GM19455 (cell line): Measurements from ENCODE around the gene FAM107B.
A peak's percentile ranks its signal among the peaks of the same experiment; 100 is the strongest.
"Not testable (repeated sequence)": the region's sequence is repeated elsewhere in the genome, so short reads cannot be mapped to it uniquely, and the experiment has no call there.

Source experiments
- ATAC-seq: cut with Tn5 transposase; IDR thresholded peaks from one replicate; pipeline ENCODE4 v1.9.1; 2021; ENCODE audit not compliant: unreplicated experiment

FAM107B gene

GRCh38 chr10:14604181-14605142 lies 170.2 kb downstream of the FAM107B start:
- ATAC-seq, result peak; percentile 56

GRCh38 chr10:14603534-14604102 lies 171.1 kb downstream of the FAM107B start:
- ATAC-seq, result peak; percentile 26

- ATAC-seq, result no peak
These were observed 171.7 kb downstream of the FAM107B start for GRCh38 chr10:14602807-14603533.

GRCh38 chr10:14601872-14602725 lies 172.6 kb downstream of the FAM107B start:
- ATAC-seq, result peak; percentile 33

GRCh38 chr10:14601326-14601725 lies 173.4 kb downstream of the FAM107B start:
- ATAC-seq, result no peak

- no peak for ATAC-seq
These were observed 174.6 kb downstream of the FAM107B start for GRCh38 chr10:14600065-14600464.

GRCh38 chr10:14598809-14599764 lies 175.6 kb downstream of the FAM107B start:
- no peak for ATAC-seq

- ATAC-seq, result no peak
These were observed 179.0 kb downstream of the FAM107B start for GRCh38 chr10:14595526-14596182.

GRCh38 chr10:14594878-14595525 lies 179.7 kb downstream of the FAM107B start:
- ATAC-seq, result no peak

GRCh38 chr10:14593806-14594205 lies 180.9 kb downstream of the FAM107B start:
- ATAC-seq, result no peak

GRCh38 chr10:14592566-14592965 lies 182.1 kb downstream of the FAM107B start:
- ATAC-seq, result no peak

GRCh38 chr10:14592026-14592425 lies 182.7 kb downstream of the FAM107B start:
- ATAC-seq, result no peak

GRCh38 chr10:14588938-14589294 lies 185.8 kb downstream of the FAM107B start:
- ATAC-seq, result not testable (repeated sequence)

- ATAC-seq, result peak; percentile 67
These were observed 186.4 kb downstream of the FAM107B start for GRCh38 chr10:14588084-14588937.

- no peak for ATAC-seq
These were observed 187.1 kb downstream of the FAM107B start for GRCh38 chr10:14587540-14588083.

GRCh38 chr10:14586901-14587300 lies 187.8 kb downstream of the FAM107B start:
- no peak for ATAC-seq
